ENCODE data around the gene LNX2.

DNA sequence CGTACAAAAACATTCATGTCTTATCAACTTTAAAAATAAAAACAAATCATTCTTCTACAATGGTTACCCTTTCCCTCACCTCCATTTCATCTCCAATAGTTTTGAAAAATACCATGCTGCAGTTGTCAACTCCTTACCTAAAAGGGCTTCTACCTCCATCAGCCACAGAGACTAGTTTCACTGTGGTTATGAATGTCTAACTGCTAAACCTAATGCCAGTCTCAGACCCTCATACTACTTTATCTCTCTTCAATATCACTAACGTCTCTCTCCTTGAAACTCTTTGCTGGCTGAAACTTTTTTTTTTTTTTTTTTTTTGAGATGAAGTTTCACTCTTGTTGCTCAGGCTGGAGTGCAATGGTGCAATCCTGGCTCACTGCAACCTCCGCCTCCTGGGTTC is 27.1 kb downstream of the LNX2 start:
- TF ChIP-seq, protein P1, sequence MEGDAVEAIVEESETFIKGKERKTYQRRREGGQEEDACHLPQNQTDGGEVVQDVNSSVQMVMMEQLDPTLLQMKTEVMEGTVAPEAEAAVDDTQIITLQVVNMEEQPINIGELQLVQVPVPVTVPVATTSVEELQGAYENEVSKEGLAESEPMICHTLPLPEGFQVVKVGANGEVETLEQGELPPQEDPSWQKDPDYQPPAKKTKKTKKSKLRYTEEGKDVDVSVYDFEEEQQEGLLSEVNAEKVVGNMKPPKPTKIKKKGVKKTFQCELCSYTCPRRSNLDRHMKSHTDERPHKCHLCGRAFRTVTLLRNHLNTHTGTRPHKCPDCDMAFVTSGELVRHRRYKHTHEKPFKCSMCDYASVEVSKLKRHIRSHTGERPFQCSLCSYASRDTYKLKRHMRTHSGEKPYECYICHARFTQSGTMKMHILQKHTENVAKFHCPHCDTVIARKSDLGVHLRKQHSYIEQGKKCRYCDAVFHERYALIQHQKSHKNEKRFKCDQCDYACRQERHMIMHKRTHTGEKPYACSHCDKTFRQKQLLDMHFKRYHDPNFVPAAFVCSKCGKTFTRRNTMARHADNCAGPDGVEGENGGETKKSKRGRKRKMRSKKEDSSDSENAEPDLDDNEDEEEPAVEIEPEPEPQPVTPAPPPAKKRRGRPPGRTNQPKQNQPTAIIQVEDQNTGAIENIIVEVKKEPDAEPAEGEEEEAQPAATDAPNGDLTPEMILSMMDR (IDR thresholded peaks at IDR 0.05; ENCODE audit: insufficient read depth, low read length) = no peak
- TF ChIP-seq POLR2AphosphoS5 (IDR thresholded peaks at IDR 0.05; ENCODE audit: low read depth) = no peak

Measured in HL-60 (cell line).